GM19043 (cell line): ENCODE measurements around the gene FGA.

Experiments used
- ATAC-seq: cut with Tn5 transposase; IDR thresholded peaks from one replicate; pipeline ENCODE4 v1.9.1; 2021; ENCODE audit warnings: low read depth; ENCODE audit not compliant: unreplicated experiment

The FGA gene

DNA sequence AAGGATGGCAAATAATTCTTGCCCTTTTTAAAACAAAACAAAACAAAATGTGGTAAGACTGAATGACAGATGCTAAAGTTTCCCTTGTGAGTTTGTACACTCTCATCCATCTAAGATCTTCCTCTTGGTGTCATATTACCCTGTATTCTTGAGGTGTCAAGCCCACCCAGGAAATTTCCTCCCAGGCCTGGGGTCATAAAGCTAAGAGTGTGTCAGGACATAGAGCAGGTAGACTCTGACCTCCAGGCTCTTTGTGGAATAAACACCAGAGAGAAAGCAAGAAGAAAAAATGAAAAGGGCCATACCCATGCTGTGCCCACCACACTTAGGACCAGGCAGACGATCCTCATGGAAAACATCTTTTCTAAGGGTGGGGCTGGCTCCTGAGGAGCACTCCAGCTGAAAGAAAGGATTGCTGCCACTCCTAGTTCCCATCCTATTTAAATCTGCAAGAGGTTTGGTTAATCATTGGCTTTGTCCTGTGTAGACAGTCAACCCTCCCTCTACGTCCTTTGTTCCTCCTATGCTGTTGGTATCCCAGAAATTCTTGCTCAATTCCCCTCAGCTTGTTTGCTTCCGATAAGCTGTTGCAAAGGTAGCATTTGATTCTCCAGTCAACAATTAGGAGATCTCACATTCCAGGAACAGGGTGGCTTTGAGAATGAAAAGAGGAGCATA lies at the start of gene FGA:
FGA (minus strand) TSS at position 414 of the 678 bp plus-strand sequence; CDS start at position 359, 55 bp downstream.
- ATAC-seq, result no peak

DNA sequence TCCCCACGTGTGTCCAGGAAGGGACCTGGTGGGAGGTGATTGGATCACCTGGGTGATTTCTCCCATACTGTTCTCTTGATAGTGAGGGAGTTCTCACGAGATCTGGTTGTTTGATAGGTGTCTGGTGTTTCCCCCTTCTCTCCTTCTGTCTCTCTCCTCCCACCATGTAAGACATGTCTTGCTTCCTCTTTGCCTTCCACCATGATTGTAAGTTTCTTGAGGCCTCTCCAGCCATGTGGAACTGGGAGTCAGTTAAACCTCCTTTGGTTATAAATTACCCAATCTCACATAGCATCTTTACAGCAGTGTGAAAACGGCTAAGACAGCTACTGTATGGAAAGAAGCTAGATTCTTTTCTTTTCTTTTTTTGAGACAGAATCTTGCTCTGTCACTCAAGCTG lies 43.5 kb upstream of the FGA start:
- ATAC-seq, result peak; percentile 45

DNA sequence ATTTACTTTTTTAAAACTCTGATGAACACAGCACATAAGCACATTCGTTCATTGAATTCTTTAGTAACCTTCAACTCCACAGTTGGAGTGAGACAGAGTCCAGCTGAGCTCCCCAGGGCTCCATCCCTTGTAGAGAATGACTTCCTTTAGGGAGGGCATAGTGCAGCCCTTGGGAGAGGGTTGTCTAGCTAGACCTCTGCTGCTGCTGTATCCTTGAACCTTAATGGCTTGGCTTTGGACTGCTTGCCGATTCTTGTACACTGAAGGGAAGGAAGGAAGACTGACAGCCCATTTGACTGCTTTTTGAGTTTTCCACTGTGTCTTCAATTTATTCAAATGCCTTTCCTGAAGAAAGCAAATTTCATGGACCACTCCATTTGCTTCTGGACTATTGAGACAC lies 41.3 kb upstream of the FGA start:
- no peak for ATAC-seq

DNA sequence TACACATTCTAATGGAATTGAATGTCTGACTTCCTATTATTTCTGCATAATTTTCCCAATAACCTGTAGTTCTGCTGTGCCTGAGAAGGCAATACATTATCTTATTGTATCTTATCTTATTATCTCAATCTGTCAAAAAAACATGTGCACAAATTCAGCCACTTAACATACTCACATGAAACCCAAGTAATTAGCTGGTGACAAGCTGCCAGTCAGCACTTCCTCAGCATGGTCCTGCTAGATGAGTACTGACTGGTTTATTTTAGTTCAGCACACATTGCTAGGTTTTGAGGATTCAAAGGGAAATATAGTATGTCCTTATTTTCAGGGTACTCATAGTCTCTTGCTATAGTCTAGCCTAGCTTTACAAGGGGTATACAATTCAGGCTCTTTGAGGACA lies 39.8 kb upstream of the FGA start:
- no peak for ATAC-seq

DNA sequence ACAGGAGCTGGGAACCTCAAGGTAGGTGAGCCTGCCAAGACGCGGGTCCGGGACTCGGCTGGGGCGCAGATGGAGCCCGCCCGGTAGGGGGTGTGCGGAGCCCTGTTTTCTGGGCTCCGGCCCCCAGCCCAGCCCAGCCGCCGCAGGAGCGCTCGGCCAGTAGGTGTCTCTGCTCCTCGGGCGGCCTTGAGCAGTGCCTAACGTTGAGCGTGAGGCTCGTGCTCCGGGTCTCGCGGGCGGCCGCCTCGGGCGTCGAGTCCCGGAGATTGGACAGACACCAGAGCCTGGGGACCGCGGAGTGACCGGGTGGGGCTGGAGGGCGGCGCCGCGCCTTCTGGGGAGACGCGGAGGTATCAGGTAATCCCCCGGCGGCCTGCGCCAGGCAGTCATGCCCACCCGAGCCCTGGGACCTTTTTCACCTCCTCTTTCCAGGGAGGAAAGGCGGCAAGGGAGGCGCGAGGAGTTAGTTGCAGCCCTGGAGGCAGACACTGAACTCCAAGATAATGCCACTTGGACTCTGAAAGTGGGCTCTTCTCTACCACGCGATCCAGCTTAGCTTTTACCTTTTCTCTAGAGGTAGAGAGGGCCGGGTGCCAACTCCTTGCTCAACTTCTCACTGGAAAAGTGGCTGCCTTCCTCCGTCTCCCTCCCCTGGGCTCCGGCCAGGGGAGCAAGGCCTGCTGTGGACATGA lies 36.4 kb upstream of the FGA start:
- ATAC-seq, result peak; percentile 96

DNA sequence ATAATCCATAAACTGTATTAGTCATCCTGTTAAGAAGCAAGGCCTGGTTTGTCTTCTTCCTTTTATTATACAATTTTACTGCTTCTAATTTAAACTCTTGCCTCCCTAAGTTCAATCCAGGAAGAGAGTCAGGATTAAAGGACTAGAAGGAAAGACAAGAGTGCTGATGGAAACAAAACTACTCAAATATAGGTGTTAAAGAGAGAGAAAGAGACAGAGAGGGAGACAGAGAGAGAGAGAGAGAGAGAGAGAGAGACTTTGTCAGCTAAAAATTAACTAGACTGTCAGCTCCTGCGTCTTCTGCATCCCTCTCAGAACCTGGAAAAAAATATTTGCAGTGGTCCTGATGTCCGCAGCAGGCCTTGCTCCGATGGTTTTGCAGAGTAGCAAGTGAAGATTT lies 35.4 kb upstream of the FGA start:
- no peak for ATAC-seq

DNA sequence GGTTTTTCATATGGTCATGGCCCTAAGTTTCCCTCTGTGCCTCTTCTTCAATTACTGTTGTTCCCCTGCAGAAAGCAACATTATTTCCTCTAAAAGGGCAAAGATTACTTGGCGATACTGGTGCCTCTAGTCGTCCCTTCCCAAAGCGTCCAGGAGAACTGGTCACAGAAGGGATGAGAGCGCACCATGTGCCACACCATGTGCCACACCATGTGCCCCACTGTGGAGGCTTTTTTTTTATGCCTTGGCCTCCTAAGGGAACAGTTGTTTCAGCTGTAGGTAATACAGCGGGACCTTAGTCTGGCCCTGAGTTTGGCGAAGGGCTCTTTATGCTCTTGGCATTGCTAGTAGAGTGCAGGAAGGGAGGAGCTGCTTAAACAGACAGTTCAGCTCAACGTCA lies 33.5 kb upstream of the FGA start:
- ATAC-seq, result no peak

DNA sequence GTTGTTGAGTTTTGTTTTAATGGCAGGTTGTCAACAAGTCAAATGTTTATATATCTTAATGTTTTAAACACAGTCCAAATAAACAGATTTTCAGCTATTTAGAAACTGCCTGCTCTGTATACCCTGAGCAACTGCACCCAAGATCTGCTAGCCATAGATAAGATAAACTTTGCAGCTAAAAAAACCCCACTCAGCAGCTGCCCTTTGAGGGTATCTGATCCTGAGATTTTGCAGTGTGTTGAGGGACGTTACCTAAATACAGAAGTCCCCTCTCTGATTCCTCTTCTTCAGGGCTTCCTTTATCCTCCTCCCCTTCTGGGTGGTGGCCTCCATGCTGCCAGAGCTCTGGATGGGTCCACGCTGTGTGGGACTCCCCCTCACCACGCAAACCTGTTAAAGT lies 32.9 kb upstream of the FGA start:
- ATAC-seq, result no peak

DNA sequence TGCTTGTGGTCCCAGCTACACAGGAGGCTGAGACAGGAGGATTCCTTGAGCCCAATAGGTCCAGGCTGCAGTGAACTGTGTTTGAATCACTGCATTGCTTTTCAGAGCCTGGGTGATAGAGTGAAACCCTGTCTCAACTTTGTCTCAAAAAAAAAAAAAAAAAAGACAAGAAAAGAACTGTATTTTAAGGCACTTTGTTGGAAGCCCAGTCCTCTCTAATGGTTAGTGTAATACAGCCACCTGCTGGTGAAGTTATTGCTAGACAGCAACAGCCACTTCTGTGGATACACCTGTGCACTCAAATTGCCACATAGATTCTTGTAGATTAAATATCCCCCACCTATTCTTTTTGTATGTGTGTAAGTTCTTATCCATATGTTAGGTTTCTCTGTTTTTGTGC lies 32.1 kb upstream of the FGA start:
- ATAC-seq, result peak; percentile 35

DNA sequence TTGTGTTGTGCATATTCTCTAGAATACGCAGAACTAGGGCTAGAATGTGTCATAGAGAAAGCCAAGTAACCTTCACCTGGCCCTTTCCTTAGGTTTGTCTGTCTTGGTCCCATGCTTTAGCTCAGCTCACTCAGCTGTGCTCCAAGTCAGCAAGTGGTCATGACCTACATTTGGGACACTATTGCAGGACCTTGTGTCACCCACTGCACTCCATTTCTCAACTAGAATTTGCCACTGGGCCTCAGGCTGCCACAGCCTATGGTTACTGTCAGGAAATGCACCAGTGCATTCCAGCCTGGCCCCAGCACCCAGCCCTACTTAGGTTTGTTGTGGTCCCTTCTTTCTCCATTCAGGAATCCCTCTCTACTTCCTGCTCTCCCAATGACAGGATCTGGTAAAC lies 29.6 kb upstream of the FGA start:
- ATAC-seq, result no peak

DNA sequence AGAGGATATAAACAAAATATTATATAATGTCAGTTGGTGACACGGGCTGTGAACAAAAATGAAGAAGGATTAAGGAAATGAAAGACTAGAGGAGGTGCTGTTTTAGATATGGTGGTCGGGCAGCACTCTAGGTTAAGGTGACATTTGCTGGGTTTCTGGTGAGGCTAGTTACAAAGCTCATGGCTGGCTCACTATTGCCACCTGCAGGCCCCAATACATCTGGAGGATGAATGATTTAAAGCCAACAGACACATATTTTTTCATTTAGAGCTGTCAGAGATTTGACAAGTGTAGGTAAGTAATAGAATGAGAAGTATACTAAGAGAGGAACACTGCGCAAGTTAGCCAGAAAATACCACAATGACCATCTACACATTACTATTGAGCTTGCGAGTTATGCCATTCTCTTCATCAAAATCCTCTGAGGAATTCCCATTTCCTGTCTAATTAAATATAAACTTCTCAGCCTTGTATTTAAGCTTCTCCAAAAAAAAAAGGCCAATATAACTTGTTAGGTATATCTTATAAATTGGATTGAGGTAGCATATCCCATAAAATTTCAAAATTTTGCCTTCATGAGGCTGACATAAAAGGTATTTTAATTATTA lies 28.3 kb upstream of the FGA start:
- ATAC-seq, result peak; percentile 63

DNA sequence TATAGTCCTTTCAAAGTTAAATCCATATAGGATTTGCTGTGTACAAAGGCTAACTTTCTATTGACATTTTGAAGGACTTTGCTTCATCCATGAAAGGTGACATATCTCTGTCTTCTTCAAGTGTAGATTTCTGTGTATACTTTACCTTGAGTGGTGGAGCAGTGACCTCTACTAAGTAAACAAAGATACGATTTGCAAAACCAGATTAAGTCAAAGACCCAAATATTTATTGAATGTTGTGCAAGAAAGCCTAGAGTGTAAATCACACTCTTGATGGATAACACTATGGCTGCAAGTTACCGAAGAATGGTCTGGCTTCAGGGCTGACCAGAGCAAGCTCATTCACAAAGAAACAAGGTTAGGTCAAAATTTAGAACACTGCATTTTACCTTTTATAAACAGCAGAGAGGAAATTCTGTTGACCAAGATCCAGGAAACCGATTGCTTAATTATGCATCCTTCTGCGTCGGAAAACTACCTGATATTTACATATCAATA lies 27.3 kb upstream of the FGA start:
- no peak for ATAC-seq

DNA sequence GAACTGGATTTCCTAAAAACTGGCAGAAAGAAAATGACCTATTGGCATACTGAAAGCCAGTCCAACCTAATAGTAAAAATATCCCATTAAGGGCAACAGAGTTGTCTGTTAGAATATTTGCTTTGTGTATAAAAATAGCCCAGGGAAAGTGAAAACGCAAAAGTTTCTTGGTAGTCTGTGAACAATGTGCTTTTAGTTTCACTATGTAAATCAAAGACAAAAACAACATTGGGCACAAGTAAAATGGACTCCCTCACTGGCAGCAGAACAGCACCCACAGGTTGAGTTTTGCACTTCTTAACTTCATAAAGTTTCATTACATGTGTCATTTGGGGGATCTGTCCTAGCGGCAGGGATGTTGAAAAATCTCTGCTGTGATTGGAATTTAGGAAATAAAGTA lies 26.2 kb upstream of the FGA start:
- peak; percentile 93 for ATAC-seq

DNA sequence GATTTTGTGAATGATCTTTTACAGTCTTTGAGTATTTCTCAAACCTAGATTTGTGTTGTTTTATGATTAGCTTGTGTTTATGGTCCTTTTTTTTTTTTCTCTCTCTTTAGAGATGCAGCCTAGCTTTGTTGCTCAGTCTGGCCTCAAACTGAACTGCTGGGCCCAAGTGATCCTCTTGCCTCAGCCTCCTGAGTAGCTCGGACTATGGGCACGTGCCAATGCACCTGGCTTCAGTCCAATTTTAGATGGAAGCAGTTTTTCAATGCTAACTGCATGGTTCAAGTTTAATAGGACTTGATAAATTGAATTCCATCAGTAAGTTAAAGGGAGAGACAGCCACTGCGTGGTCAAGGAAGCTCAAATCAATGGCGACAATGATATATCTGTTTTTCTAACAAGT lies 25.7 kb upstream of the FGA start:
- ATAC-seq, result no peak

DNA sequence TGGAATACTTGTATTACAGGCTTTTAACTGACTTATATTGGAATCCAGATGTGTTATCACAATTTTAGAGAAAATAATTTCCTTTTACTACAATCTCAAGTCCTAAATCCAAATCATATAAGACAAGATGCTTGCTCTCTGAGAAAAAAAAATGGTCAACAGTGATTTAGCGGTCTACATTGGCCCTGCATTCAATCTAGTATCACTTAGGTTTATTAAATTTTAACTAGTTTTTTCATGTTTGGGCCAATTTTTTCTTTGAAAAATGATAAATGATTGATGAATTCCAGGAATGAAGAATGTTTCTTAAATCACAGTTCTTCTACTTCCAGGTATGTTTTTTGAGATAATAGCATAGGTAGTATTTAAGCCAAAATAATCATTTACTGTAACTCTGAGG lies 24.7 kb upstream of the FGA start:
- ATAC-seq, result no peak

DNA sequence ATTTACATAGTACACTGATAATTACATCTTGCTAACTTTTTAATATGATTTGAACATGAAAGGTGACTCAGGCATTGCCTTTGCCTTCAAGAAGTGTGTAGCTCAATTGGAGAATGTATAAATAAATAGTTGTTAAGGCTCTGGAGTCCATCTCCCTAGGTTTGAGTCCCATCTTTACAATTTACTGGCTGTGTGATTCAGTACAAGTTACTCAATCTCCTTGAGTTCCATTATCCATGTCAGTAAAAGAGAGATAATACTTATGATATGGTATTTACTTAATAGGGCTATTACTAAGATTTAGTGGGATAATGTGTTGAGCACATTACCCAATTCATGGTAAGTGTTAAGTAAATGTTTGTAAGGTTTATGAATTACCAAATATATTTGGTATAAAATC lies 23.8 kb upstream of the FGA start:
- ATAC-seq, result no peak

DNA sequence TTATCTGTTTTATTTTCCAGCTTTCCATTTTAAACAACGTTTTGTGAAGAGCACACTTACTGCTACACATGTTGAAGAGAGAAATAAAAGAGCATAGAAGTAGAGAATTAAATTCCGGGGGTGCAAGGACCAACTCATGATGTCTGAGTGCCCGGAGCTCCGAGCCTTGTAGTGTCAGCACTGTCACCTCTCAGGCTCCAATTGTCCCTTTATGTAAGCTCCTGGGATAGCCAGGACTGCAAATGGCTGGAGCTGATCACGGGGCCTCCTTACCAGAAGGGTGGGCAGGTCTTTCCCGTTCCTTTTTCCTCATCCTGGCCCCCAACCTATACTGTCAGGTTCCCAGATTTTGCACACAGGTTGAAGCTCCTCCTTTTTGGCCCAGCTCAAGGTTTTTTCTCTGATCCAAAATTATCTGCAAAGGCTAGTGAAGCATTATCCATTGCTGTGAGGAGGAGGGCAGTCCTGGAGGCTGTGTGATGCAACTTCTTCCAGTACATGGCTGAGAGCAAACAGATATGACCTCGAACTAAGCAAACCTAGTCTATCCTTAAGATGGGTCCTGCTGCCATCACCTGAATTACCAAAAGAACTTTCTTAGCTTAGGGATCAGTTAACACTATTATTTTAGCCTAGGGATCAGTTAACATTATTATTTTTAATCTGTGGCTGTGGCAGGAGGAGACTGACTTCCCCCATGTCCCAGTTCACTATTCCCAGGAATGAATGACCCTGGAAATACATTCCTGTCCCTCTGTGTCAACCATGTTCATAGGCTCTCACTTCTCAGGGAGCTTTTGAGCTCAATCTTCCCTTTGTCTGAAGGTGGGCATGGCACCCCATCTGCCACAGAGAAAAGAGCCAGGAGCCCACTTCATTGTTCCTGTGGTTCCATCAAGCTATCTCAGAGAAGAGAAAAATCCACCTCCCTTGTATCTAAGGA lies 22.2 kb upstream of the FGA start, which contains the start of gene FGG:
FGG (minus strand) TSS at position 185 of the 943 bp plus-strand sequence; CDS start at position 138, 47 bp downstream.
- no peak for ATAC-seq

DNA sequence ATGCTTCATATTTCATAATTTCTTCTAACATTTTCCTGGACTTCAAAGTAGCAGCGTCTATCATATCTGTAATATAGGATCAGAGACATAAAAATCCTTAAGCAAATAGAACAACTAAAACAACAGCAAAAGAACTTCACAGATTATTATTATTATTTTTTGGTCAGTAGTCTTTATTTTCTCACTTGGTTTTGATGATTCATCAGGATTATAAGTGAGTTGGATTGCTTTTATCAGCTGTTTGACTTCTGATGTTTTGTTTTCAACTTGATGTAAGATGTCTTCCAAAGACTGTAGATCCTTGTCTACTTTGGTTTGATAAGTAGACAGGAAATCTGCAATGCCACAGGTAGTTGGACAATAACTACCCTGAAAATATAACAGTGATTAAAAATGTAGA lies 21.3 kb upstream of the FGA start:
- no peak for ATAC-seq

DNA sequence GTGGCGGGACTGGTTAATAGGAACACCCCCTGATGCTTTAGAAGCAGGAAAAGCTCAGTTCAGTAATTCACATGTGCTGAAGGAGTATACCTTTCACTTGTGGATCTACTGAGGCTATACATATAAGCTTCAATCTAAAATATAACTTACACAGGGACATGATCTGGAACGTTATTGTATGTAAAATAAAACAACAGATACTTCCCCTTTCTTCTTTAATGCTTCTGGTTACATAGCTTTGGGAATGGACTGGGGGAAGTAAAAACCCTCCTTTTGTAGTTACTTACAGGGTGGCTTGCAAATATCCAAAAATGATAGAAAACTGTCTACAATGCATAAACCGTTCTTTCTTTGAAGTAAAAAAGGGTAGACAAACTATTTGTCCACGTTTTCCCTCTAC lies 20.0 kb upstream of the FGA start:
- ATAC-seq, result no peak

DNA sequence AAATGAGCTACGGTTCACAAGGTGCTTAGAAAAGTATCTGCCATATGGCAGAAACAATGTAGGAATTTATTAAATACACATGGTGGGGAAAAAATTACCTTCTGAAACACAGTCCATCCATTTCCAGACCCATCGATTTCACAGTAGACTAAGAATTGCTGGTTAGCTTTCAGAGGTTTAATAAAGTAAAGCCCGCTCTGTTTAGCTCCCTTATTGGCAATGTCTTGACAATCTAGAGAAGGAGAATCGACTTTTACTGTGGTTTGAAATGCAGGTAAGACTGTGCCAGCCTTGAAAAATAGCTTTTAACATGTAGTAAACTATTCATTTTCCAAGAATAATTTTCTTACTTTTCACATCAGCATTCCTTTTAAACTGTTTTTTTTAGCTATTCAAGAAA lies 19.0 kb upstream of the FGA start:
- ATAC-seq, result no peak
